Endothelial cell of umbilical vein (primary cell): ENCODE results near the gene FOCAD. TPM values are rescaled to one million over a fixed set of nuclear protein-coding genes. Genes with fewer than 3 reads are reported as not detected.

ENCODE experiments used
- BruUV-seq: library from RNA; stranded (reverse); fragments of 400-500 nt; replicated peaks from 2 replicates; lab custom pipeline; 2021; lab: Mats Ljungman, UMichigan
- CTCF ChIA-PET: fragments of 300-600, 350-600 bp; sonication (Branson Sonifier 250); formaldehyde crosslinking; loops from one replicate; lab custom pipeline; 2021; ENCODE audit warnings: antibody characterized with exemption, inconsistent platforms; lab: Charles Lee
- POLR2A ChIA-PET: fragments of 300-600, 350-600 bp; sonication (Branson Sonifier 250); formaldehyde crosslinking; loops from one replicate; lab custom pipeline; 2021; ENCODE audit warnings: antibody characterized with exemption, inconsistent platforms; lab: Charles Lee
- DNase-seq: peaks from one replicate; pipeline ENCODE4 v3.0.0-alpha.2; 2011; ENCODE audit warnings: low read depth, low spot score
- FAIRE-seq: peaks from 2 replicates; lab custom pipeline; 2011; peaks lifted over from hg19 to GRCh38; lab: Jason Lieb, UNC
- H2AFZ ChIP-seq: 2 replicates; pipeline ENCODE4 v1.6.0; 2012; ENCODE audit warnings: low read depth, low read length, control low read depth, inconsistent platforms
- H3K27ac ChIP-seq: 2 replicates; pipeline ENCODE4 v1.5.1; 2011; ENCODE audit warnings: low read depth, mild to moderate bottlenecking, control low read depth, low read length, moderate library complexity; ENCODE audit not compliant: insufficient read depth
- H3K27me3 ChIP-seq, 2 experiments: 2 replicates each; pipeline versions ENCODE4 v1.6.0 to v1.6.1; 2011; ENCODE audit warnings: low read length in 2 of 2, mixed read lengths in 1 of 2; ENCODE audit not compliant: control insufficient read depth in 2 of 2, insufficient read depth in 2 of 2
- H3K36me3 ChIP-seq, 2 experiments: 2 replicates in 1 of 2; 3 replicates in 1 of 2; pipeline ENCODE4 v1.5.1; 2011; ENCODE audit warnings: low read length in 2 of 2, mild to moderate bottlenecking in 1 of 2, moderate library complexity in 1 of 2; ENCODE audit not compliant: control insufficient read depth in 2 of 2, insufficient read depth in 2 of 2; ENCODE audit errors: extremely low read depth in 1 of 2
- H3K4me1 ChIP-seq: 3 replicates; pipeline ENCODE4 v1.5.1; 2011; ENCODE audit warnings: mild to moderate bottlenecking, low read length; ENCODE audit not compliant: control insufficient read depth, insufficient read depth; ENCODE audit errors: extremely low read depth
- H3K4me2 ChIP-seq: 2 replicates; pipeline ENCODE4 v1.6.1; 2011; ENCODE audit warnings: low read length, control low read depth, mixed read lengths; ENCODE audit not compliant: insufficient read depth
- H3K4me3 ChIP-seq, 3 experiments: fragments of 200-600 bp in 1 of 3; sonication (generic), shearing (Covaris generic) in 1 of 3; replicated peaks in 1 of 3; 2 replicates each; pipeline ENCODE4 v1.5.1; 2011 to 2016; ENCODE audit warnings: control low read depth in 3 of 3, low read length in 3 of 3, mild to moderate bottlenecking in 2 of 3, inconsistent platforms in 1 of 3, low read depth in 1 of 3, moderate library complexity in 1 of 3; ENCODE audit not compliant: insufficient read depth in 1 of 3
- H3K79me2 ChIP-seq: 2 replicates; pipeline ENCODE4 v1.6.0; 2012; ENCODE audit warnings: low read length, inconsistent platforms; ENCODE audit not compliant: control insufficient read depth, insufficient read depth
- H3K9ac ChIP-seq: replicated peaks from 2 replicates; pipeline ENCODE3; 2011; ENCODE audit warnings: low read length, control low read depth; ENCODE audit not compliant: insufficient read depth; ENCODE audit errors: extremely low read depth
- H3K9me1 ChIP-seq: replicated peaks from 3 replicates; pipeline ENCODE4 v1.6.0; 2011; ENCODE audit warnings: mild to moderate bottlenecking, low read length; ENCODE audit not compliant: control insufficient read depth, insufficient read depth; ENCODE audit errors: extremely low read depth
- H3K9me3 ChIP-seq: replicated peaks from 2 replicates; pipeline ENCODE4 v1.5.1; 2012; ENCODE audit warnings: low read length, inconsistent platforms; ENCODE audit not compliant: control insufficient read depth, insufficient read depth
- H4K20me1 ChIP-seq: replicated peaks from 2 replicates; pipeline ENCODE3; 2011; ENCODE audit warnings: mild to moderate bottlenecking, low read length; ENCODE audit not compliant: control insufficient read depth, insufficient read depth; ENCODE audit errors: extremely low read depth
- EZH2 ChIP-seq: IDR thresholded peaks from 2 replicates; pipeline ENCODE4 v1.6.1; 2012; ENCODE audit warnings: borderline replicate concordance, low read depth, mild to moderate bottlenecking, moderate library complexity, low read length, inconsistent platforms; ENCODE audit not compliant: severe bottlenecking
- FOS ChIP-seq: IDR thresholded peaks from 2 replicates; pipeline ENCODE4 v1.6.1; 2011; ENCODE audit warnings: mild to moderate bottlenecking, low read length, moderate library complexity, borderline replicate concordance; ENCODE audit not compliant: insufficient read depth
- GATA2 ChIP-seq: IDR thresholded peaks from 2 replicates; pipeline ENCODE4 v1.7.0; 2011; ENCODE audit warnings: low read depth, mild to moderate bottlenecking, moderate library complexity, mixed read lengths, low read length; ENCODE audit not compliant: insufficient read length, insufficient read depth
- JUN ChIP-seq: IDR thresholded peaks from 2 replicates; pipeline ENCODE4 v1.6.1; 2011; ENCODE audit warnings: borderline replicate concordance, low read depth; ENCODE audit not compliant: insufficient read length, insufficient read depth
- MYC ChIP-seq: IDR thresholded peaks from one replicate; pipeline ENCODE4 v1.6.1; 2011; ENCODE audit warnings: mild to moderate bottlenecking, low read depth, low read length
- POLR2A ChIP-seq: IDR thresholded peaks from 2 replicates; pipeline ENCODE4 v1.6.1; 2012; ENCODE audit warnings: low read depth, mild to moderate bottlenecking, control low read depth, low read length
- POLR2AphosphoS5 ChIP-seq: IDR thresholded peaks from 2 replicates; pipeline ENCODE4 v1.6.1; 2012; ENCODE audit warnings: low read depth, mild to moderate bottlenecking, control low read depth, low read length, moderate library complexity; ENCODE audit not compliant: insufficient read depth
- dilution Hi-C: fragments of 300-500 bp; cut with MboI; formaldehyde crosslinking; loops from one replicate; pipeline ENCODE4 v1.15.0; 2019; ENCODE audit warnings: low sequenced_read_pairs; ENCODE audit not compliant: extremely low pct_ligation_motif_present
- intact Hi-C: fragments of 100-400 bp; cut with micrococcal nuclease; formaldehyde crosslinking; loops from one replicate; pipeline ENCODE4 v1.10.0; 2022
- polyA plus RNA-seq, 4 experiments: library from polyadenylated mRNA; depleted of rRNA in 3 of 4; stranded (reverse) in 3 of 4; unstranded in 1 of 4; fragments of >200 nt; gene quantifications; 2 replicates each; pipeline versions ENCODE4 v1.2.1 to v1.2.3, GENCODE V29; 2011 to 2012; ENCODE audit warnings: missing spikeins in 1 of 4
- total RNA-seq: library from RNA; stranded (reverse); gene quantifications from 2 replicates; pipeline ENCODE4 v1.2.3, GENCODE V29; 2021
- TF ChIP-seq, protein P1 (sequence below): IDR thresholded peaks from 2 replicates; pipeline ENCODE4 v1.6.1; 2011; ENCODE audit not compliant: insufficient read depth, insufficient read length
- TF ChIP-seq, protein P2 (sequence below), 2 donors: IDR thresholded peaks; 1 replicate in 1 of 2; 2 replicates in 1 of 2; pipeline ENCODE4 v1.5.1; 2011; ENCODE audit warnings: low read length in 2 of 2, mild to moderate bottlenecking in 2 of 2, moderate library complexity in 2 of 2, control low read depth in 1 of 2, inconsistent platforms in 1 of 2, low read depth in 1 of 2; ENCODE audit not compliant: insufficient read depth in 1 of 2; ENCODE audit errors: extremely low read depth in 1 of 2

The FOCAD gene
- total and polyA plus RNA-seq, 2 donors (not counting 3 experiments of a cell fraction or from before 2014, with no cell fraction given), result 26.7 to 66.9 TPM

DNA sequence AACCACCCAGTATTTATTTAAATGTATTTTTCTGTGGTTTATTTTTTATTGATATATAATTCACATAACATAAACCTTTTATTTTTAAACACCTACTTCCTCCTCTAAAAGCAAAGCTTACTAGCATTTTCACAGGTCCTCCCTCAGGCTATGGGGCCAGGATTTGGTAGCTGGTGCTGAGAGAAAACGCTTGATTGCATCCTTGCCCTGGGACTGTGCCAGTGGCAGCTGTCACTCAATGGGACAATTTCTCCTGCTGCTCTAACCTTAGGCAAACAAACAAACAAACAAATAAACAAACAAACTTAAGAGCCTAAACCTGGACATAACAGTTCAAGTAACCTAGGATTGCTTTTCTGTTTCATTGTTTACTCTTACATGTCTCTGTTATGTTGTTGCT is 102.7 kb downstream of the FOCAD start:
- H3K9me1 ChIP-seq, result no peaks in the 10 kb centered on the region
- no peaks in the 10 kb centered on the region for H3K9me3 ChIP-seq
- no peak overlapping the region for H3K4me3 ChIP-seq
- H4K20me1 ChIP-seq, result no peaks in the 10 kb centered on the region
- H3K79me2 ChIP-seq, result no peaks in the 10 kb centered on the region
- H3K9ac ChIP-seq, result no peak overlapping the region
- POLR2A ChIA-PET, result interaction anchor here (2.2 kb wide), 1 partner anchor 103 kb away, joined by 7 read pairs; the partner anchor contains the start of gene FOCAD
- no peak overlapping the region for H3K4me2 ChIP-seq
- CTCF ChIA-PET, result interaction anchor here (1.0 to 2.1 kb wide), 2 partner anchors 8 to 62 kb away, joined by 3 to 6 read pairs; no protein-coding TSS in a partner anchor
- intact Hi-C loops, result no loop called here
- H2AFZ ChIP-seq, result no peak overlapping the region
- no peaks in the 10 kb centered on the region for H3K4me1 ChIP-seq
- FAIRE-seq (no peak), DNase-seq (no peak)
- TF ChIP-seq POLR2A (no peak), FOS (no peak), JUN (no peak), GATA2 (no peak), POLR2AphosphoS5 (no peak), EZH2 (no peak), MYC (no peak)
- TF ChIP-seq, protein P1, sequence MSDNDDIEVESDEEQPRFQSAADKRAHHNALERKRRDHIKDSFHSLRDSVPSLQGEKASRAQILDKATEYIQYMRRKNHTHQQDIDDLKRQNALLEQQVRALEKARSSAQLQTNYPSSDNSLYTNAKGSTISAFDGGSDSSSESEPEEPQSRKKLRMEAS, result no peak
- TF ChIP-seq, protein P2, sequence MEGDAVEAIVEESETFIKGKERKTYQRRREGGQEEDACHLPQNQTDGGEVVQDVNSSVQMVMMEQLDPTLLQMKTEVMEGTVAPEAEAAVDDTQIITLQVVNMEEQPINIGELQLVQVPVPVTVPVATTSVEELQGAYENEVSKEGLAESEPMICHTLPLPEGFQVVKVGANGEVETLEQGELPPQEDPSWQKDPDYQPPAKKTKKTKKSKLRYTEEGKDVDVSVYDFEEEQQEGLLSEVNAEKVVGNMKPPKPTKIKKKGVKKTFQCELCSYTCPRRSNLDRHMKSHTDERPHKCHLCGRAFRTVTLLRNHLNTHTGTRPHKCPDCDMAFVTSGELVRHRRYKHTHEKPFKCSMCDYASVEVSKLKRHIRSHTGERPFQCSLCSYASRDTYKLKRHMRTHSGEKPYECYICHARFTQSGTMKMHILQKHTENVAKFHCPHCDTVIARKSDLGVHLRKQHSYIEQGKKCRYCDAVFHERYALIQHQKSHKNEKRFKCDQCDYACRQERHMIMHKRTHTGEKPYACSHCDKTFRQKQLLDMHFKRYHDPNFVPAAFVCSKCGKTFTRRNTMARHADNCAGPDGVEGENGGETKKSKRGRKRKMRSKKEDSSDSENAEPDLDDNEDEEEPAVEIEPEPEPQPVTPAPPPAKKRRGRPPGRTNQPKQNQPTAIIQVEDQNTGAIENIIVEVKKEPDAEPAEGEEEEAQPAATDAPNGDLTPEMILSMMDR (IDR thresholded peaks at IDR 0.05; ENCODE audit: extremely low read depth in 1 of 2, insufficient read depth in 1 of 2, low read depth in 1 of 2, low read length in 2 of 2), result no peak
- no peak overlapping the region for H3K27ac ChIP-seq
- peaks cover 0 to 4% of the 10 kb centered on the region in 2 experiments for H3K36me3 ChIP-seq
- no peaks in the 10 kb centered on the region for H3K27me3 ChIP-seq
- BruUV-seq, result no TSS peak
- dilution Hi-C loops, result no loop called here
